H1 (cell line): Measurements from ENCODE around the gene HTR3E. TPM values are rescaled to one million over a fixed set of nuclear protein-coding genes. Genes with fewer than 3 reads are reported as not detected.

ENCODE experiments used
- EP300 ChIP-seq, 2 experiments: IDR thresholded peaks; 1 replicate in 1 of 2; 2 replicates in 1 of 2; pipeline ENCODE4 v1.6.1; 2011 to 2012; ENCODE audit warnings: low read depth in 2 of 2, low read length in 2 of 2, mild to moderate bottlenecking in 2 of 2, borderline replicate concordance in 1 of 2, inconsistent platforms in 1 of 2, moderate library complexity in 1 of 2
- HDAC6 ChIP-seq: IDR thresholded peaks from one replicate; pipeline ENCODE4 v1.7.1; 2012; ENCODE audit warnings: low read depth, mild to moderate bottlenecking, inconsistent platforms, low read length, moderate library complexity
- RNF2 ChIP-seq: fragments of 200-900, 300-1000 bp; sonication (generic); IDR thresholded peaks from 2 replicates; pipeline ENCODE4 v1.7.1; 2016; ENCODE audit warnings: borderline replicate concordance, low read depth, mild to moderate bottlenecking, antibody characterized with exemption, low read length; ENCODE audit not compliant: poor library complexity, severe bottlenecking; ENCODE audit errors: missing control alignments
- RXRA ChIP-seq: IDR thresholded peaks from 2 replicates; pipeline ENCODE4 v1.6.1; 2011; ENCODE audit warnings: low read depth, mild to moderate bottlenecking, low read length, moderate library complexity; ENCODE audit not compliant: insufficient read depth
- polyA plus RNA-seq, 7 experiments: library from polyadenylated mRNA; depleted of rRNA in 3 of 7; stranded (reverse) in 5 of 7; unstranded in 2 of 7; fragments of >200 nt in 5 of 7; fragments of 200-250 nt in 2 of 7; gene quantifications; 1 replicate in 5 of 7; 2 replicates in 1 of 7; 4 replicates in 1 of 7; pipeline versions ENCODE4 v1.2.1 to v1.2.3, GENCODE V29; 2011 to 2013; ENCODE audit warnings: missing spikeins in 2 of 7, mixed read lengths in 2 of 7
- total RNA-seq: library from RNA; stranded (reverse); fragmentation: NEBNext Ultra II Directional; extraction: Animal tissue kit (Norgen Biotek cat#: 25700); gene quantifications from 2 replicates; pipeline ENCODE4 v1.2.1, GENCODE V29; 2021

HTR3E gene
- total and polyA plus RNA-seq, 2 of the 8 experiments (the other 6 are each of a cell fraction or from before 2014, with no cell fraction given): not detected

GRCh38 chr3:184077881-184078280 lies 19.0 kb upstream of the HTR3E start (continued):
- TF ChIP-seq RNF2: no peak
- TF ChIP-seq EP300 (IDR thresholded peaks at IDR 0.05; ENCODE audit: borderline replicate concordance in 1 of 2, low read depth in 2 of 2, low read length in 2 of 2): no peak
- no peak for TF ChIP-seq HDAC6
- no peak for TF ChIP-seq RXRA
